KOPT-K1 (cell line): ENCODE measurements around the gene CDC7.
"Not testable (repeated sequence)": the region's sequence is repeated elsewhere in the genome, so short reads cannot be mapped to it uniquely, and the experiment has no call there.

Experiments
- H3K27ac ChIP-seq: fragments of 200-600 bp; sonication (generic); 2 replicates; pipeline ENCODE4 v1.5.1; 2016; ENCODE audit warnings: antibody characterized with exemption, mild to moderate bottlenecking, low read depth, low read length; ENCODE audit not compliant: poor library complexity, severe bottlenecking
- H3K36me3 ChIP-seq: fragments of 200-600 bp; sonication (generic); 2 replicates; pipeline ENCODE4 v1.5.1; 2017; ENCODE audit warnings: antibody characterized with exemption, mild to moderate bottlenecking, low read length, moderate library complexity; ENCODE audit not compliant: insufficient read depth
- H3K9me3 ChIP-seq: fragments of 200-600 bp; sonication (generic); 2 replicates; pipeline ENCODE4 v1.5.1; 2017; ENCODE audit warnings: antibody characterized with exemption, low read length, mild to moderate bottlenecking; ENCODE audit not compliant: insufficient read depth, poor library complexity, severe bottlenecking

Gene CDC7

DNA sequence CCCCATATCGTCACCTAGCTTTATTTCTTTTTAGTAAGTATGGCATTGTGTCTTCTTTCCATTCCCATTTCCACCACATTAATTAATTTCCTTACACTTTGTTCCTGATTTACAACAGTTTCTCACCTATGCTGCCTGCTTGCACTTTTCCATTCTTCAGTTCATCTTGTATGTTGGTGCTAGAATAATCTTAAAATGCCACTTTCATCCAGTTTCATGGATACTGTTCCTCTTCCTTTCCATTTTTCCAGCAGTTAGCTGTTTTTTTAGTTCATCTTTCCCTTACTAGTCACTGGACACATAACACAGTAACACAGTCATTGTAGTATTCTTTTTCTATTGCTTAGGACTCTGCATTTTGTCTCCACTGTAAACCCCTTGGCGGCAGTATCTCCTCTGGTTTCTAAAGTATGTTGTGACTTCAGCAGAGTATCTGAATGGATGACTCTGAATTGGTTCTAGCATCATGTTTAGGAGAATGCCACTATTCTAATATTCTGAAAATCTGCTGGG lies 2.1 kb downstream of the CDC7 start:
- H3K9me3 ChIP-seq: no peaks in the 10 kb centered on the region
- peaks cover 37% of the 10 kb centered on the region for H3K36me3 ChIP-seq
- H3K27ac ChIP-seq: no peak overlapping the region

DNA sequence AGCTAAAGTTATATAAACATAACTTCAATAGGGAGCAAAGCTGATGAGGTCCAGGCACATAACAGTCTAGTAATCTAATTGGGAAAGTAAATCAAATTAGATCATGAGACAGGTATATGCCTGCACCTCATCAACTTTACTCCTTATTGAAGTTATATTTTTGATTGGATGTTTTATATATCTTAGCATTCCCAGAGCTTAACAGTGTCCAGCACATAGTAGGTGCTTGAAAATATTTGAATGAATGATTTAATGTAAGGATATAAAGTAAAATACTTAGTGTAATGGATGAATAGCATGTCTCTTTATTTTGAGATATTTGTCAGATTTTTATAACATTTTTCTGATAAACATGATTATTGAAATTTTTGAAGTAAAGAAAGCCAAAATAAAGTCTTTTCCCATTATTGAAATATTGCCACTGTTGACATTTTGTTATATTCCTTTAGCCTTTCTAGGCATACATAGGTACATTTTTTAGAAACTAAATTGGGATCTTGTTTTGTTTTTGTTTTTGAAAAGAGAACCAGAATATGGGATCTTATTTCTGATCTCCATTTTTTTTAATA lies 2.8 kb downstream of the CDC7 start:
- Histone ChIP-seq H3K36me3 (peaks cover 39% of the 10 kb centered on the region), H3K9me3 (no peaks in the 10 kb centered on the region), H3K27ac (no peak overlapping the region)

DNA sequence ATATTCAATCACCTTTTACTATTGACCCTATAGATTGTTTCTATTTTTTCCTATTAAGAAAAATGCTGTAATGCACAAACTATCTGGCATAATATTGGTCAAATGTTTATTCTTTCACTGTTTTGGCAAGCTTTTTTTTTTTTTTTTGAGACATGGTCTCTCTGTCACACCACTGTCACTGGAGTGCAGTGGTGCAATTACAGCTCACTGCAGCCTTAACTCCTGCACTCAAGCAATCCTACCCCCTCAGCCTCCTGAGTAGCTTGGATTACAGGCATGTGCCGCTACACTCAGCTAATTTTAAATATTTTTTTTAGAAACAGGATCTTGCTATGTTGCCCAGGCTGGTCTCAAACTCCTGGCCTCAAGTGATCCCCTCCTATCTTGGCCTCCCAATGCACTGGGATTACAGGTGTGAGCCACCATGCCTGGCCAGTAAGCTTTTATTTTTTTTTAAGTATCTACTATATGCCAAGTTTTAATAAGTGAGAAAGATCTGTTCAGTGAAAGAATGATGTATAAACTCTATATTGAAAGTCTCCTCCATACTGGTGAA lies 3.4 kb downstream of the CDC7 start:
- Histone ChIP-seq H3K9me3 (no peaks in the 10 kb centered on the region), H3K36me3 (peaks cover 46% of the 10 kb centered on the region), H3K27ac (no peak overlapping the region)

- Histone ChIP-seq H3K27ac (no peak overlapping the region), H3K36me3 (peaks cover 56% of the 10 kb centered on the region)
These were observed 4.4 kb downstream of the CDC7 start for GRCh38 chr1:91505086-91505485.

DNA sequence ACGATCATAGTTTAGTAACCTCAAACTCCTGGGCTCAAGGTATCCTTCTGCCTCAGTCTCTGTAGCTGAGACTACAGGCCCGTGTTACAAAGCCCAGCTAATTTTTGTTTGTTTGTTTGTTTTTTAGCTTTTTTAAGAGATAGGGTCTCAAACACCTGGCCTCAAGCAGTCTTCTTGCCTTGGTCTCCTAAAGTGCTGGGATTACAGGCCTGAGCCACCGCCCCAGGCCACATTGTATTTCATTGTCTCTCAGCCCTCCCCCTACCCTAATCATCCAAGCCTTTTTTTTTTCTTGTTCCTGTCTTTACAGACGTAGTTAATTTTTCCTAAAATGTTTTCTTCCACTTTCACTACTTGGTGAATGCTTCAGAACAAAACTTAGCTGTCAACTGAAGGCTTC lies 5.4 kb downstream of the CDC7 start:
- Histone ChIP-seq H3K27ac (no peak overlapping the region), H3K9me3 (no peaks in the 10 kb centered on the region), H3K36me3 (peaks cover 66% of the 10 kb centered on the region)

More at GRCh38 chr1:91505086-91505485, 4.4 kb downstream of the CDC7 start:
- no peaks in the 10 kb centered on the region for H3K9me3 ChIP-seq

GRCh38 chr1:91507328-91507727 lies 6.7 kb downstream of the CDC7 start:
- no peaks in the 10 kb centered on the region for H3K9me3 ChIP-seq
- no peak overlapping the region for H3K27ac ChIP-seq
- H3K36me3 ChIP-seq: peaks cover 78% of the 10 kb centered on the region

GRCh38 chr1:91510754-91511153 lies 10.1 kb downstream of the CDC7 start:
- H3K27ac ChIP-seq: no peak overlapping the region
- no peaks in the 10 kb centered on the region for H3K9me3 ChIP-seq
- peaks cover 91% of the 10 kb centered on the region for H3K36me3 ChIP-seq

GRCh38 chr1:91511386-91511785 lies 10.7 kb downstream of the CDC7 start:
- H3K27ac ChIP-seq: no peak overlapping the region
- no peaks in the 10 kb centered on the region for H3K9me3 ChIP-seq
- peaks cover 91% of the 10 kb centered on the region for H3K36me3 ChIP-seq

- Histone ChIP-seq H3K27ac (no peak overlapping the region), H3K9me3 (no peaks in the 10 kb centered on the region), H3K36me3 (peaks cover 99% of the 10 kb centered on the region)
These were observed 12.5 kb downstream of the CDC7 start for GRCh38 chr1:91513160-91513559.

- no peak overlapping the region for H3K27ac ChIP-seq
- peaks cover 100% of the 10 kb centered on the region for H3K36me3 ChIP-seq
- no peaks in the 10 kb centered on the region for H3K9me3 ChIP-seq
These were observed 13.1 kb downstream of the CDC7 start for GRCh38 chr1:91513706-91514105.

DNA sequence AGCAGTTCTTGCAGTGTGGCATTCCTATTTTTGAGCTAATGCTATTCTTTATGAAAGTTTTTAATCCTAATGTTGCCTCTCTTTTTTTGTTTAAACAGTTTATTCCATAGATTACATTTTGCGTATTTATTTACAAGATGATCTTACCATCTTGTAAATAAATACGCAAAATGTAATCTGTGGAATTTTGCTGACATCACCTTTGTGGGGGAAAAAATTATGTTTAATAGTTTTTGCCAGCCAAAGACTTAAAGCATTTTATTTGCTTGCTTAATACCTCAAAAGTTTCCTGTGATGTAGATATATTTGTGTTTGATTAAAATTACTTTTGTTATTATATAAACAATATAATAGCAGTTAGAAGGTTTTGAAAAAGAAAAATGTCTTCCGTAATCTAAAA lies 15.3 kb downstream of the CDC7 start:
- Histone ChIP-seq H3K36me3 (peaks cover 97% of the 10 kb centered on the region), H3K27ac (no peak overlapping the region), H3K9me3 (no peaks in the 10 kb centered on the region)

DNA sequence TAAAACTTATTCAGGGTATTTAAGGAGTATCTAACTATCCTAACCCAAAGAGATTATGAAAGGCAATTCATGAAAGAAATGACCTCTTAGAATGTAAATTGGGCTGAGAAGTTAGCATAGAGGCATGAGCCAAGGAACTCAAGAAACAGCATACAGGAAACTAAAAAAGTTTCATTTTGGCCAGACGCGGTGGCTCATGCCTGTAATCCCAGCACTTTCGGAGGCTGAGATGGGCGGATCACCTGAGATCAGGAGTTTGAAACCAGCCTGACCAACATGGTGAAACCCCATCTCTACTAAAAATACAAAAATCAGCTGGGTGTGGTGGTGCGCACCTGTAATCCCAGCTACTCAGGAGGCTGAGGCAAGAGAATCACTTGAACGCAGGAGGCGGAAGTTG lies 16.0 kb downstream of the CDC7 start:
- H3K9me3 ChIP-seq, H3K27ac ChIP-seq: not testable (repeated sequence)
- peaks cover 97% of the 10 kb centered on the region for H3K36me3 ChIP-seq

DNA sequence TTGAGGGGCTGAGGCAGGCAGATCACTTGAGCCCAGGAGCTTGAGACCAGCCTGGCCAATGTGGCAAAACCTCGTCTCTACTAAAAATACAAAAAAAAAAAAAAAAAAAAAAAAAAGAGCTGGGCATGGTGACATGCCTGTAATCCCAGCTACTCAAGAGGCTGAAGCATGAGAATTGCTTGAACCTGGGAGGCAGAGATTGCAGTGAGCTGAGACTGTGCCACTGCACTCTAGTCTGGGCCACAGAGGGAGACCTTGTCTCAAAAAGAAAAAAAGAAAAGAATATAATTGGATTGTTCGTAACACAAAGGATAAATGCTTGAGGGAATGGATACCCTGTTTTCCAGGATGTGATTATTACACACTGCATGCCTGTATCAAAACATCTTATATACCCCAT lies 18.5 kb downstream of the CDC7 start:
- not testable (repeated sequence) for H3K27ac ChIP-seq, H3K9me3 ChIP-seq
- peaks cover 94% of the 10 kb centered on the region for H3K36me3 ChIP-seq

DNA sequence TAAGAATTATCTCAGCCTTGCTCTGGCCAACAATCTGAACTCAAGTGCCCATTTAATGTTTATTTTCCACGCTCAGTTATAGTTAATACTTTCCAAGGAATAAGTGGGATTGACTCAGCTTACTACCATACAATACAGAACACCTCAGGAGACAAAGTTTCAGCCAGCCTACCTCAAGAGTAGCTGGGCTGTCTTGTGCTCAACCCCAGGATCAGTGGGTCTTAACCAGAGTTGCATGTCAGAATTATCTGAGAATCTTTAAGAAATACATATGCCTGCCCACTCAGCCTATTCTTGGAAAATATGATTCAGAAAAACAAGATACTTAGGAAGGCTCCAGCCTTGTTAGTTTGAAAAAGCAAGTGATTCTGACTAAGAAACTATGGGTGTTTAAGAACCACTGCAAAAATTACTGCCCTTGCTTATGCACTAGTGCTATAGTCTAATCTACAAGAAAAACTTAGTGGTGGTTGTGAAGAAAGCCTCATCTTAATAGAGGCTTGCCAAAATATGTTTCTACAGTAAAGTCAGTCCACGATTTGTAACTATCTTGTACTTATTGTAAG lies 20.4 kb downstream of the CDC7 start:
- H3K27ac ChIP-seq: no peak overlapping the region
- peaks cover 94% of the 10 kb centered on the region for H3K36me3 ChIP-seq
- no peaks in the 10 kb centered on the region for H3K9me3 ChIP-seq

- Histone ChIP-seq H3K9me3 (no peaks in the 10 kb centered on the region), H3K36me3 (peaks cover 93% of the 10 kb centered on the region), H3K27ac (no peak overlapping the region)
These were observed 22.8 kb downstream of the CDC7 start for GRCh38 chr1:91523482-91523881.

GRCh38 chr1:91526496-91526895 lies 25.8 kb downstream of the CDC7 start:
- no peak overlapping the region for H3K27ac ChIP-seq
- H3K36me3 ChIP-seq: peaks cover 79% of the 10 kb centered on the region
- no peaks in the 10 kb centered on the region for H3K9me3 ChIP-seq
